SK-N-SH treated with all-trans-retinoic acid at 6 μM for 48 hours (cell line): ENCODE data around the gene CD151.

Experiments used
- BACH2 ChIP-seq: fragments of 250-450 bp; sonication (Bioruptor Pico); IDR thresholded peaks from 2 replicates; pipeline ENCODE4 v1.9.0; 2021; ENCODE audit warnings: mild to moderate bottlenecking, borderline replicate concordance
- ISL1 ChIP-seq: fragments of 250-450 bp; sonication (Bioruptor Pico); IDR thresholded peaks from 2 replicates; pipeline ENCODE4 v2.1.2; 2022; ENCODE audit warnings: mild to moderate bottlenecking, moderate library complexity
- OSR1 ChIP-seq: fragments of 250-450 bp; sonication (Bioruptor Pico); IDR thresholded peaks from 2 replicates; pipeline ENCODE4 v1.8.0; 2022; ENCODE audit warnings: moderate library complexity, mild to moderate bottlenecking, inconsistent platforms
- PPARA ChIP-seq: fragments of 250-450 bp; sonication (Bioruptor Pico); IDR thresholded peaks from 2 replicates; pipeline ENCODE4 v1.5.0; 2020; ENCODE audit warnings: mild to moderate bottlenecking, borderline replicate concordance
- RARB ChIP-seq: fragments of 250-450 bp; sonication (Bioruptor Pico); IDR thresholded peaks from 2 replicates; pipeline ENCODE4 v1.8.0; 2021; ENCODE audit warnings: mild to moderate bottlenecking, moderate library complexity
- TOX ChIP-seq: fragments of 250-450 bp; sonication (Bioruptor Pico); IDR thresholded peaks from 2 replicates; pipeline ENCODE4 v1.8.0; 2021; ENCODE audit warnings: mild to moderate bottlenecking, moderate library complexity, borderline replicate concordance
- ZFP30 ChIP-seq: fragments of 450-650 bp; formaldehyde crosslinking; IDR thresholded peaks from 2 replicates; pipeline ENCODE4 v1.5.0; 2022; ENCODE audit warnings: mild to moderate bottlenecking, moderate library complexity
- ZNF70 ChIP-seq: fragments of 450-650 bp; formaldehyde crosslinking; IDR thresholded peaks from 2 replicates; pipeline ENCODE4 v1.5.0; 2020; ENCODE audit warnings: mild to moderate bottlenecking, moderate library complexity
- TF ChIP-seq, protein P1 (sequence below): fragments of 250-450 bp; sonication (Bioruptor Pico); IDR thresholded peaks from 2 replicates; pipeline ENCODE4 v1.5.1; 2021; ENCODE audit warnings: mild to moderate bottlenecking, moderate library complexity
- TF ChIP-seq, protein P2 (sequence below): fragments of 250-450 bp; sonication (Bioruptor Pico); IDR thresholded peaks from 2 replicates; pipeline ENCODE4 v1.8.0; 2020; ENCODE audit warnings: mild to moderate bottlenecking, moderate library complexity, borderline replicate concordance
- TF ChIP-seq, protein P3 (sequence below): fragments of 250-450 bp; sonication (Bioruptor Pico); IDR thresholded peaks from 2 replicates; pipeline ENCODE4 v1.5.1; 2020; ENCODE audit warnings: low read depth, mild to moderate bottlenecking, moderate library complexity

DNA sequence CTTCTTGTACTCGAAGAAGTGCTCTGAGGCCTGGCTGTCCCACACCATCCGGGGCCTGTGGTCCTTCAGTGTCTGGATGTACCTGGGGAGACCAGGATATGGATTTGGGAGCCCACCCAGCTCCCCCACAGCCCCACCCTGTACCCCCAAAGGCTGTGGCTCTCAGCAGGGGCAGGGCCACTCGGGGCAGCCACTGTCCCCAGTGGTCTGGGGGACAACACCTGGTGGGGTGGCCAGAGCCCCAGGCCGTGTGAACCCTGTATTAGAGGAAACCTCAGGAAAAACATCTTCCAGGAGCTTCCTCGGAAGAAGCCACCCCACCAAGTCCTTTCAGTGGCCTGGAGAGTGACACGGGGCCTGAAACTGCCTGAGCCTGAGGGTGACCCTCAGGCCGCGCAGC, 37.7 kb downstream of the CD151 start:
- TF ChIP-seq OSR1 (CRISPR knock-in tag) (no peak), RARB (CRISPR knock-in tag) (no peak), ISL1 (CRISPR knock-in tag) (no peak), TOX (CRISPR knock-in tag) (no peak), BACH2 (CRISPR knock-in tag) (no peak), ZFP30 (CRISPR knock-in tag) (no peak), ZNF70 (CRISPR knock-in tag) (no peak), PPARA (CRISPR knock-in tag) (no peak)
- TF ChIP-seq, protein P1, sequence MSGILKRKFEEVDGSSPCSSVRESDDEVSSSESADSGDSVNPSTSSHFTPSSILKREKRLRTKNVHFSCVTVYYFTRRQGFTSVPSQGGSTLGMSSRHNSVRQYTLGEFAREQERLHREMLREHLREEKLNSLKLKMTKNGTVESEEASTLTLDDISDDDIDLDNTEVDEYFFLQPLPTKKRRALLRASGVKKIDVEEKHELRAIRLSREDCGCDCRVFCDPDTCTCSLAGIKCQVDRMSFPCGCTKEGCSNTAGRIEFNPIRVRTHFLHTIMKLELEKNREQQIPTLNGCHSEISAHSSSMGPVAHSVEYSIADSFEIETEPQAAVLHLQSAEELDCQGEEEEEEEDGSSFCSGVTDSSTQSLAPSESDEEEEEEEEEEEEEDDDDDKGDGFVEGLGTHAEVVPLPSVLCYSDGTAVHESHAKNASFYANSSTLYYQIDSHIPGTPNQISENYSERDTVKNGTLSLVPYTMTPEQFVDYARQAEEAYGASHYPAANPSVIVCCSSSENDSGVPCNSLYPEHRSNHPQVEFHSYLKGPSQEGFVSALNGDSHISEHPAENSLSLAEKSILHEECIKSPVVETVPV (CRISPR knock-in tag), result no peak
- TF ChIP-seq, protein P2, sequence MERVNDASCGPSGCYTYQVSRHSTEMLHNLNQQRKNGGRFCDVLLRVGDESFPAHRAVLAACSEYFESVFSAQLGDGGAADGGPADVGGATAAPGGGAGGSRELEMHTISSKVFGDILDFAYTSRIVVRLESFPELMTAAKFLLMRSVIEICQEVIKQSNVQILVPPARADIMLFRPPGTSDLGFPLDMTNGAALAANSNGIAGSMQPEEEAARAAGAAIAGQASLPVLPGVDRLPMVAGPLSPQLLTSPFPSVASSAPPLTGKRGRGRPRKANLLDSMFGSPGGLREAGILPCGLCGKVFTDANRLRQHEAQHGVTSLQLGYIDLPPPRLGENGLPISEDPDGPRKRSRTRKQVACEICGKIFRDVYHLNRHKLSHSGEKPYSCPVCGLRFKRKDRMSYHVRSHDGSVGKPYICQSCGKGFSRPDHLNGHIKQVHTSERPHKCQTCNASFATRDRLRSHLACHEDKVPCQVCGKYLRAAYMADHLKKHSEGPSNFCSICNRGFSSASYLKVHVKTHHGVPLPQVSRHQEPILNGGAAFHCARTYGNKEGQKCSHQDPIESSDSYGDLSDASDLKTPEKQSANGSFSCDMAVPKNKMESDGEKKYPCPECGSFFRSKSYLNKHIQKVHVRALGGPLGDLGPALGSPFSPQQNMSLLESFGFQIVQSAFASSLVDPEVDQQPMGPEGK (CRISPR knock-in tag), result no peak
- TF ChIP-seq, protein P3, sequence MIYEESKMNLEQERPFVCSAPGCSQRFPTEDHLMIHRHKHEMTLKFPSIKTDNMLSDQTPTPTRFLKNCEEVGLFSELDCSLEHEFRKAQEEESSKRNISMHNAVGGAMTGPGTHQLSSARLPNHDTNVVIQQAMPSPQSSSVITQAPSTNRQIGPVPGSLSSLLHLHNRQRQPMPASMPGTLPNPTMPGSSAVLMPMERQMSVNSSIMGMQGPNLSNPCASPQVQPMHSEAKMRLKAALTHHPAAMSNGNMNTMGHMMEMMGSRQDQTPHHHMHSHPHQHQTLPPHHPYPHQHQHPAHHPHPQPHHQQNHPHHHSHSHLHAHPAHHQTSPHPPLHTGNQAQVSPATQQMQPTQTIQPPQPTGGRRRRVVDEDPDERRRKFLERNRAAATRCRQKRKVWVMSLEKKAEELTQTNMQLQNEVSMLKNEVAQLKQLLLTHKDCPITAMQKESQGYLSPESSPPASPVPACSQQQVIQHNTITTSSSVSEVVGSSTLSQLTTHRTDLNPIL (CRISPR knock-in tag), result no peak
